Measurements from ENCODE around the gene TSPOAP1. TPM values are rescaled to one million over a fixed set of nuclear protein-coding genes. Genes with fewer than 3 reads are reported as not detected.

TSPOAP1 gene
- total RNA-seq, 1 donor from 2014 or later: 0.79 TPM

GRCh38 chr17:58352596-58353388 is 24.2 kb upstream of the TSPOAP1 start:
- peaks cover 1% of the 10 kb centered on the region for H3K27me3 Mint-ChIP-seq (ENCODE audit: low read depth, unreplicated experiment)
- peak overlapping the region; percentile 98 for H3K9ac ChIP-seq (ENCODE audit: low read length)

GRCh38 chr17:58351831-58352595 is 23.4 kb upstream of the TSPOAP1 start, which contains the start of gene SUPT4H1:
TSS of gene SUPT4H1 (minus strand) at chr17:58352201. CDS start at chr17:58352135, 66 bp downstream.
- H4K20me1 ChIP-seq (ENCODE audit: insufficient read depth, low read length): peaks cover 6% of the 10 kb centered on the region
- Mint-ChIP-seq H3K4me1 (ENCODE audit: low read depth, unreplicated experiment) (peaks cover 2% of the 10 kb centered on the region), H3K27me3 (ENCODE audit: low read depth, unreplicated experiment) (peaks cover 1% of the 10 kb centered on the region), H3K4me3 (ENCODE audit: unreplicated experiment) (peak within 1 kb of the TSS; percentile 100), H3K27ac (ENCODE audit: unreplicated experiment) (peak within 1 kb of the TSS; percentile 97), H3K9me3 (ENCODE audit: unreplicated experiment) (no peaks in the 10 kb centered on the region), H3K36me3 (ENCODE audit: low read depth, unreplicated experiment) (peaks cover 9% of the 10 kb centered on the region)
- H3K4me3 ChIP-seq (ENCODE audit: insufficient read depth, low read depth, low read length): peak within 1 kb of the TSS; percentile 91
- peaks cover 12% of the 10 kb centered on the region for H3K4me1 ChIP-seq (ENCODE audit: insufficient read depth, low read length)
- peaks cover 20% of the 10 kb centered on the region for H3K79me2 ChIP-seq (ENCODE audit: insufficient read depth, low read length)
- peak within 1 kb of the TSS; percentile 76 for H3K27ac ChIP-seq (ENCODE audit: low read depth, low read length)
- H3K9me3 ChIP-seq (ENCODE audit: insufficient read depth, low read depth, low read length): no peaks in the 10 kb centered on the region
- TF ChIP-seq EZH2 (IDR thresholded peaks at IDR 0.05; ENCODE audit: insufficient read depth, low read length) (no peak), CTCF (IDR thresholded peaks at IDR 0.05; ENCODE audit: insufficient read depth, low read depth, low read length) (no peak)
- H2AFZ ChIP-seq (ENCODE audit: low read depth, low read length): peak within 1 kb of the TSS; percentile 85
- H3K36me3 ChIP-seq (ENCODE audit: insufficient read depth, low read length): peaks cover 28% of the 10 kb centered on the region
- peak within 1 kb of the TSS; percentile 98 for H3K9ac ChIP-seq (ENCODE audit: low read length)
- DNase-seq (ENCODE audit: low read depth) (peak; percentile 86), FAIRE-seq (no peak)
- H3K27me3 ChIP-seq (ENCODE audit: insufficient read depth, low read length): peaks cover 3% of the 10 kb centered on the region
- peak within 1 kb of the TSS; percentile 90 for H3K4me2 ChIP-seq (ENCODE audit: low read length)

More at GRCh38 chr17:58352596-58353388, 24.2 kb upstream of the TSPOAP1 start:
- Histone ChIP-seq H3K9me3 (ENCODE audit: insufficient read depth, low read depth, low read length) (no peaks in the 10 kb centered on the region), H3K36me3 (ENCODE audit: insufficient read depth, low read length) (peaks cover 20% of the 10 kb centered on the region), H3K4me1 (ENCODE audit: insufficient read depth, low read length) (peaks cover 12% of the 10 kb centered on the region), H3K27ac (ENCODE audit: low read depth, low read length) (peak overlapping the region; percentile 76), H3K27me3 (ENCODE audit: insufficient read depth, low read length) (peaks cover 3% of the 10 kb centered on the region), H3K4me3 (ENCODE audit: insufficient read depth, low read depth, low read length) (peak overlapping the region; percentile 91), H3K4me2 (ENCODE audit: low read length) (peak overlapping the region; percentile 90), H3K79me2 (ENCODE audit: insufficient read depth, low read length) (peaks cover 20% of the 10 kb centered on the region), H4K20me1 (ENCODE audit: insufficient read depth, low read length) (peaks cover 2% of the 10 kb centered on the region), H2AFZ (ENCODE audit: low read depth, low read length) (peak overlapping the region; percentile 85)
- Mint-ChIP-seq H3K36me3 (ENCODE audit: low read depth, unreplicated experiment) (peaks cover 7% of the 10 kb centered on the region), H3K9me3 (ENCODE audit: unreplicated experiment) (no peaks in the 10 kb centered on the region), H3K4me3 (ENCODE audit: unreplicated experiment) (peak overlapping the region; percentile 96), H3K4me1 (ENCODE audit: low read depth, unreplicated experiment) (peaks cover 2% of the 10 kb centered on the region), H3K27ac (ENCODE audit: unreplicated experiment) (peak overlapping the region; percentile 89)
- FAIRE-seq (no peak), DNase-seq (ENCODE audit: low read depth) (peak; percentile 65)
- TF ChIP-seq EZH2 (IDR thresholded peaks at IDR 0.05; ENCODE audit: insufficient read depth, low read length) (no peak), CTCF (IDR thresholded peaks at IDR 0.05; ENCODE audit: insufficient read depth, low read depth, low read length) (no peak)
